ENCODE data around the gene PPFIA2. TPM values are rescaled to one million over a fixed set of nuclear protein-coding genes. Genes with fewer than 3 reads are reported as not detected.

Gene PPFIA2
- total RNA-seq, 1 donor from 2014 or later, result 0.59 TPM

- Histone ChIP-seq H3K79me2 (ENCODE audit: insufficient read depth, low read length) (no peaks in the 10 kb centered on the region), H3K4me1 (ENCODE audit: insufficient read depth, low read length) (no peaks in the 10 kb centered on the region), H3K9me3 (ENCODE audit: insufficient read depth, low read depth, low read length) (no peaks in the 10 kb centered on the region), H2AFZ (ENCODE audit: low read depth, low read length) (no peak overlapping the region), H3K4me2 (ENCODE audit: low read length) (no peak overlapping the region), H3K4me3 (ENCODE audit: insufficient read depth, low read depth, low read length) (no peak overlapping the region), H3K27ac (ENCODE audit: low read depth, low read length) (no peak overlapping the region), H4K20me1 (ENCODE audit: insufficient read depth, low read length) (no peaks in the 10 kb centered on the region), H3K27me3 (ENCODE audit: insufficient read depth, low read length) (no peaks in the 10 kb centered on the region), H3K36me3 (ENCODE audit: insufficient read depth, low read length) (no peaks in the 10 kb centered on the region), H3K9ac (ENCODE audit: low read length) (no peak overlapping the region)
- no peak overlapping the region for H3K27ac Mint-ChIP-seq (ENCODE audit: unreplicated experiment)
- no peaks in the 10 kb centered on the region for H3K4me1 Mint-ChIP-seq (ENCODE audit: low read depth, unreplicated experiment)
- no peak for TF ChIP-seq EZH2 (IDR thresholded peaks at IDR 0.05; ENCODE audit: insufficient read depth, low read length)
- TF ChIP-seq CTCF (IDR thresholded peaks at IDR 0.05; ENCODE audit: insufficient read depth, low read depth, low read length), result peak; percentile 51
- FAIRE-seq (no peak), DNase-seq (ENCODE audit: low read depth) (peak; percentile 42)
- H3K9me3 Mint-ChIP-seq (ENCODE audit: unreplicated experiment), result no peaks in the 10 kb centered on the region
- no peaks in the 10 kb centered on the region for H3K27me3 Mint-ChIP-seq (ENCODE audit: low read depth, unreplicated experiment)
- H3K4me3 Mint-ChIP-seq (ENCODE audit: unreplicated experiment), result no peak overlapping the region
- no peaks in the 10 kb centered on the region for H3K36me3 Mint-ChIP-seq (ENCODE audit: low read depth, unreplicated experiment)
Observed at GRCh38 chr12:81644503-81644902, 114.6 kb downstream of the PPFIA2 start.

GRCh38 chr12:81639196-81639595 lies 120.0 kb downstream of the PPFIA2 start:
- Histone ChIP-seq H3K4me1 (ENCODE audit: insufficient read depth, low read length) (peaks cover 5% of the 10 kb centered on the region), H3K79me2 (ENCODE audit: insufficient read depth, low read length) (no peaks in the 10 kb centered on the region), H3K9me3 (ENCODE audit: insufficient read depth, low read depth, low read length) (no peaks in the 10 kb centered on the region), H3K36me3 (ENCODE audit: insufficient read depth, low read length) (no peaks in the 10 kb centered on the region), H3K4me3 (ENCODE audit: insufficient read depth, low read depth, low read length) (no peak overlapping the region), H3K4me2 (ENCODE audit: low read length) (peak overlapping the region; percentile 44), H4K20me1 (ENCODE audit: insufficient read depth, low read length) (no peaks in the 10 kb centered on the region), H2AFZ (ENCODE audit: low read depth, low read length) (no peak overlapping the region), H3K27me3 (ENCODE audit: insufficient read depth, low read length) (no peaks in the 10 kb centered on the region), H3K9ac (ENCODE audit: low read length) (no peak overlapping the region), H3K27ac (ENCODE audit: low read depth, low read length) (no peak overlapping the region)
- no peaks in the 10 kb centered on the region for H3K9me3 Mint-ChIP-seq (ENCODE audit: unreplicated experiment)
- no peaks in the 10 kb centered on the region for H3K36me3 Mint-ChIP-seq (ENCODE audit: low read depth, unreplicated experiment)
- peaks cover 5% of the 10 kb centered on the region for H3K4me1 Mint-ChIP-seq (ENCODE audit: low read depth, unreplicated experiment)
- FAIRE-seq, result no peak
- H3K27me3 Mint-ChIP-seq (ENCODE audit: low read depth, unreplicated experiment), result no peaks in the 10 kb centered on the region
- TF ChIP-seq CTCF (IDR thresholded peaks at IDR 0.05; ENCODE audit: insufficient read depth, low read depth, low read length) (no peak), EZH2 (IDR thresholded peaks at IDR 0.05; ENCODE audit: insufficient read depth, low read length) (no peak)
- DNase-seq (ENCODE audit: low read depth), result peak; percentile 63
- no peak overlapping the region for H3K4me3 Mint-ChIP-seq (ENCODE audit: unreplicated experiment)
- no peak overlapping the region for H3K27ac Mint-ChIP-seq (ENCODE audit: unreplicated experiment)

GRCh38 chr12:81633127-81633526 lies 126.0 kb downstream of the PPFIA2 start:
- TF ChIP-seq CTCF (IDR thresholded peaks at IDR 0.05; ENCODE audit: insufficient read depth, low read depth, low read length) (no peak), EZH2 (IDR thresholded peaks at IDR 0.05; ENCODE audit: insufficient read depth, low read length) (no peak)
- no peaks in the 10 kb centered on the region for H3K27me3 Mint-ChIP-seq (ENCODE audit: low read depth, unreplicated experiment)
- FAIRE-seq, result no peak

More at GRCh38 chr12:81633127-81633526, 126.0 kb downstream of the PPFIA2 start:
- no peaks in the 10 kb centered on the region for H3K9me3 ChIP-seq (ENCODE audit: insufficient read depth, low read depth, low read length)
- no peaks in the 10 kb centered on the region for H4K20me1 ChIP-seq (ENCODE audit: insufficient read depth, low read length)
- Mint-ChIP-seq H3K9me3 (ENCODE audit: unreplicated experiment) (no peaks in the 10 kb centered on the region), H3K27ac (ENCODE audit: unreplicated experiment) (no peak overlapping the region), H3K4me1 (ENCODE audit: low read depth, unreplicated experiment) (no peaks in the 10 kb centered on the region), H3K4me3 (ENCODE audit: unreplicated experiment) (no peak overlapping the region), H3K36me3 (ENCODE audit: low read depth, unreplicated experiment) (no peaks in the 10 kb centered on the region)
- no peaks in the 10 kb centered on the region for H3K4me1 ChIP-seq (ENCODE audit: insufficient read depth, low read length)
- no peaks in the 10 kb centered on the region for H3K79me2 ChIP-seq (ENCODE audit: insufficient read depth, low read length)
- no peak for DNase-seq (ENCODE audit: low read depth)
- H3K36me3 ChIP-seq (ENCODE audit: insufficient read depth, low read length), result no peaks in the 10 kb centered on the region
- H3K27ac ChIP-seq (ENCODE audit: low read depth, low read length), result no peak overlapping the region
- no peak overlapping the region for H3K4me3 ChIP-seq (ENCODE audit: insufficient read depth, low read depth, low read length)
- no peak overlapping the region for H3K4me2 ChIP-seq (ENCODE audit: low read length)
- no peak overlapping the region for H2AFZ ChIP-seq (ENCODE audit: low read depth, low read length)
- H3K27me3 ChIP-seq (ENCODE audit: insufficient read depth, low read length), result no peaks in the 10 kb centered on the region
- no peak overlapping the region for H3K9ac ChIP-seq (ENCODE audit: low read length)

Data from astrocyte (in vitro differentiated cells and primary cell).